HG02943 (cell line): ENCODE measurements around the gene MTRR.

Experiments
- ATAC-seq: cut with Tn5 transposase; IDR thresholded peaks from one replicate; pipeline ENCODE4 v1.9.1; 2021; ENCODE audit warnings: mild to moderate bottlenecking, low read depth, moderate library complexity; ENCODE audit not compliant: unreplicated experiment

MTRR gene

GRCh38 chr5:7868773-7869473 lies at the start of gene MTRR, which contains the start of gene FASTKD3:
MTRR (plus strand) TSS chr5:7869148; CDS start chr5:7870795, 1,647 bp downstream.
FASTKD3 (minus strand) TSS chr5:7869031; CDS start chr5:7868083, 948 bp downstream.
- peak; percentile 98 for ATAC-seq

DNA sequence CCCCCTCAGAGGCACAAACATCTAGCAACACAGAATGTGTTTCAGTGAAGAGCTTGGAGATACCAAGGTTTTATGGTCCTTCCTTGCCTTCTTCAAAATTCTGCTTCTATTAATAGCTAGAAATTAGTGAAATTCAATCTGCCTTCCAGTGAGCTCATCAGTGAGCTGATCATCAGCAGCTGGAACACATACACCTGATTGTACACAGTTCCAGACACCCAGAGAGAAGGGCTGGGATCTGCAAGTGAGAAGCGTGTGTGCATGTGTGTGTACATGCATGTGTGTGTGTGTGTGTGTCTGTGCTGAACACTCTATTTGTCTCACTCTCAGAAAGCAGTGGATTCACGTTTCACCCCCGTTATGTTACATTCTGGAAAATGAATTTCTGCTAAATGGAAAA lies 46.5 kb upstream of the MTRR start:
- no peak for ATAC-seq

DNA sequence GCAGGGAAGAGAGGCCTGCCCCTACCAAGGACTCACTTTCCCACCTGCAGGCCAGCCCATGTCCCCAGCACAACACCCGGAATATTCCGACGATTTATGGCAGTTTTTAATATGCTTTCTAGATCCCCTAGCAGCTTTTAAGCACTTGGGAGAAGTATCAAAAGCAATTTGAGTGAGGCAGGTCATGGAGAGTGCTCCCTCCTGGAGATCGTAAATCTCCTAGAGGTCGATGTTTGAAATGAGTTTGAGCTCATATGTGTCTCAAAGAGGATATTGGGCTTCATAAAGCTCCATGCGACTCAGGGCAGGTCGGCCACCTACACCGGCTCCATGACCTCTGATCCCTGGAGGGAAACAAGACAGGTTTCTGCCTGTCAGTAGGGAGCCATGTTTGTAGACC lies 45.4 kb upstream of the MTRR start:
- ATAC-seq = no peak

DNA sequence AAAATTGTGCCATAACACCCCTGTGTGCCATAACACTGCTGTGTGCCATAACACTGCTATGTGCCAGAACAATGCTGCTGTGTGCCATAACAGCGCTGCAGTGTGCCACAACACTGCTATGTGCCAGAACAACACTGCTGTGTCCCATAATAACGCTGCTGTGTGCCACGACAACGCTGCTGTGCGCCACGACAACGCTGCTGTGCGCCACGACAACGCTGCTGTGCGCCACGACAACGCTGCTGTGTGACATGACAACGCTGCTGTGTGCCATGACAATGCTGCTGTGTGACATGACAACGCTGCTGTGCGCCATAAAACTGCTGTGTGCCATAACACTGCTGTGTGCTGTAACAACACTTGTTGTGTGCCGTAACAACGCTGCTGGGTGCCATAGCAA lies 44.0 kb upstream of the MTRR start:
- no peak for ATAC-seq

DNA sequence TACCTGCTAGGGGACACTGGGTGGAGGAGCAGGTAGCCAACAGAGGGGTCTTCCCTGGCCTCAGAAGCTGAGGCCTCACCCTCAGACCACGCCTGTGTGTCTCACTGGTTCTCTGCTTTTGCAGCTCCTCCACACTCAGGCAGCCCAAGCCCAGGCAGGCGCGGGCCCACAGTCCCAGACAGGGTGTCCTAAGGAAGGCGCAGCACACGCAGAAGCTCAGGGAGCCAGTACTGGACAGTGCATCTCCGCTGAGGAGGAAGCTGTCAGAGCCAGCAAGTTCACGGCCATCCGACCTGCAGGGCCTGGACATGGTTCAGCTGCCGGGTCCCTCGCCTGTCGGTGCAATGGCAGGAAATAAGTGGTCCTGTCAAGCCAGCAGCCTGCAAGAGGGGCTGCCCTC lies 43.3 kb upstream of the MTRR start:
- no peak for ATAC-seq

DNA sequence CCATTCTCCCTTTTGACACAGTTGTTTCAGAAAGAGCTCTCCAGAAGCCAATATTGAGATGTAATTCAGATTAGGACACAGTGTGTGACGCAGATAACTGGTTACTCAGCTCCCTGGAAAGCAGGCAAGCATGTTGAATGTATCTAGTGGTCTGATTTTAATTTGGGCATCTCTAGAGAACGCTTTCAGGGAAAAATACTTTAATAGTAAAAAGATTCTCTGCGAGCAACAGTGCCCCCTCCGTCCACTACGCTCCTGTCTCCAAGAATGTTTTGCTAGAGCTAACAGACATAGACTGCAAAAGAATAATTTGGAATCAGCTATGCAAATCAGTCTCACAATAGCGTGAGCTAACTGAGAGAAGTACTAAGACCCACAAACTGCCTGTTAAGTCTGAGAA lies 41.3 kb upstream of the MTRR start:
- ATAC-seq = no peak

DNA sequence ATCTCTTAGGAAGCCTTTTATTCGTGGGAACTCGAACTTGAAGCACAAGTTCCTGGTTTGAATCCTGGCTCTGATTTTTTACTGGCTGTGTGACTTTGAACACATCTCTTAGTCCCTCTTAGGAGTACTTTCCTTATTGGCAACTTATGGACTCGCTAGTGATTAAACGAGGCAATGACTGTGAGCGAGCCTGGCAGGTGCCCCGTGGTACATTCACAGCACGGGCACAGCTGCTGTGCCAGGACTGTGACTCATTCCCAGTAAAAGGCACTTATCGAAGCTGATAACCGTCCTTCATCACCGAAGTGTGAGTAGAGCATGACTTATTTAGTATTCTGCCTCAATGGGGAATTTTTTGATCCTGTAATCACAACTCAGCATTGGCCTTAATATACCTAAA lies 40.7 kb upstream of the MTRR start:
- ATAC-seq = no peak

GRCh38 chr5:7834982-7835381 lies 34.0 kb upstream of the MTRR start:
- ATAC-seq = no peak

- ATAC-seq = no peak
Observed at GRCh38 chr5:7837403-7837802, 31.5 kb upstream of the MTRR start.

- ATAC-seq = no peak
Observed at GRCh38 chr5:7842531-7842930, 26.4 kb upstream of the MTRR start.

- ATAC-seq = no peak
Observed at GRCh38 chr5:7844901-7845300, 24.0 kb upstream of the MTRR start.

DNA sequence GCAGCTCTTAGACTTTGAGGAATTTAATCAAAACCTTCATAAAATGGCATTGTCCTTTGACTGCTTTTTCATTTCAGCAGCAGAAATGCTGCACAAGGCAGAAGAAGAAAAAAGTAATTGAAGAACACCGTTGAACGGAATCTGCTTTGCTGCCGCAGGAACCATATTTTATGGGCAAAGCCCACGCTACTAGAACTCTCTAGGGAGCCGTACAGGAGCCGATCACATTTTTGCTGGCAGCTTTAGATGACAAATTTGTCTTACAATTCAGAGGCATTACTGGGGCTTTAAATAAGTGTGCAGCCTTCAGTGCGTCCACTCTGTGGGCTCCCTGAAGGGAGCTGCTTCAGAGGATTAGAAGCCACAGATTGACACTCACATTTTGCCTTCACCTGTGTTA lies 23.4 kb upstream of the MTRR start:
- ATAC-seq = no peak

DNA sequence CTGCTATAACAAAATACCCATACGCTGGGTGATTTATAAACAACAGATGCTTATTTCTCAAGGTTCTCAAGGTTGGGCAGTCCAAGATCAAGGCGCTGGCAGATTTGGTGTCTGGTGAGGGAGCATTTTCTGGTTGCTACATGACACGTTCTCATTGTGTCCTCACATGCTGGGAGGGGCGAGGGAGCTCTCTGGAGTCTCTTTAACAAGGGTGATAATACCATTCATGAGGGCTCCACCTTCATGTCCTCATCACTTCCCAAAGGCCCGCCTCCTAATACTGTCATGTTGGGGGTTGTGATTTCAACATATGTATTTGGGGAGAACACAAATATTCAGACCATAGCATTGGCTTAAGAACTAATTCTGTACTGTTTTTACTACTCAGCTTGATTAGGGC lies 22.6 kb upstream of the MTRR start:
- no peak for ATAC-seq

GRCh38 chr5:7848296-7848695 lies 20.7 kb upstream of the MTRR start:
- no peak for ATAC-seq

- ATAC-seq = no peak
Observed at GRCh38 chr5:7849681-7850394, 19.1 kb upstream of the MTRR start.

DNA sequence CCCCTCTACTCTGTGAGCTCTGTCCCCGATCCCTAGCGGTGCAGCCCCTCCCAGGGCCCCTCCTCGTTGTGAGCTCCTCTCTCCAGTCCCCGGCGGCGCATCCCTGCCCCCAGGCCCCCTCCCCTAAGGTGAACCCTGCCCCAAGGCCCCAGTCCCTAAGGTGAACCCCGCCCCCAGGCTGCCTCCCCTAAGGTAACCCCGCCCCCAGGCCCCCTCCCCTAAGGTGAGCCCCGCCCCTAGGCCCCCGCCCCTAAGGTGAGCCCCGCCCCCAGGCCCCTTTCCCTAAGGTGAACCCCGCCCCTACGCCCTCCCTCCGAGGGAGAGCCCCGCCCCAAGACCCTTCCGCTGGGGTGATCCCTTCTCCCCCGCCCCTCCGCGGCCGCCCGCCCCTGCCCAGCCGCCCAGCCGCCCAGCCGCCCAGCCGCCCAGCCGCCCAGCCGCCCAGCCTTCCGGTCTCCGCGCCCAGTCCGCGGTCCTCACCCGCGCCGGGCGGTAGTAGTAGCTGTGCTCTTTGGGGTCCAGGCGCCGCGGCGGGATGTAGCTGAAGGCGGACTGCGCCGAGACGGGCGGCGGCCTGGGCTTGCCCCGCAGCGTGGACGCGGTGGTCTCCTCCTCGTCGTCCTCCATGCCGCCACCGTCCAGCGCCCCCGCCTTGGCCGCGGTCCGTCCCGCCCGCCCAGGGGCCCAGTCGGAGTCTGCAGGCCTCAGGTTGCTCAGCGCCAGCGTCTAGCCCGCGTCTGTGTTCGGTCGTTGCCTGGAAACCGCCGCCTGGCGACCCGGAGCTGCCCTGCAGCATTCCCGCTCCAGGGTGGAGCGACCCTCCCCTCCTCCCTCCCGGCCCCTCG lies 18.3 kb upstream of the MTRR start, which contains the start of gene CFAP90:
Gene CFAP90 (minus strand): TSS at position 739 of the 845 bp plus-strand sequence. CDS start 112 bp downstream, at position 627.
- ATAC-seq = no peak

DNA sequence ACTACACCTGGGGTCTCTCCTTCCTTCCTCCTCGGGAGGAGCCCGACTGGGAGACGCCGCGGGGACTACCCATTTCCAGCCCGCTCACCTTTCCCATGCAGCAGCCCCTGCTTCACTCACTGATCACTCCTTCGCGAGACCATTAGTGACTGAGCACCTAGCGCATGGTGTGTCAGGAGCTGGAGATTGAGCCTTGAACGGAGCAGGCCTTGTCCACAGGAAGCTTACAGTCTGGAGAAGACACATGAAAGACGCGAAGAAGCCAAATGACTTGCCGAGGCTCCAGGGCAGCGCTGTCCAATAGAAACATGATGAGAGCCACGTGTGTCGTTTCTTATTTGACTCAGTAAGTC lies 17.7 kb upstream of the MTRR start:
- no peak for ATAC-seq

GRCh38 chr5:7851617-7852289 lies 17.2 kb upstream of the MTRR start:
- no peak for ATAC-seq

- ATAC-seq = no peak
Observed at GRCh38 chr5:7852542-7852941, 16.4 kb upstream of the MTRR start.

GRCh38 chr5:7852988-7853387 lies 16.0 kb upstream of the MTRR start:
- ATAC-seq = no peak

DNA sequence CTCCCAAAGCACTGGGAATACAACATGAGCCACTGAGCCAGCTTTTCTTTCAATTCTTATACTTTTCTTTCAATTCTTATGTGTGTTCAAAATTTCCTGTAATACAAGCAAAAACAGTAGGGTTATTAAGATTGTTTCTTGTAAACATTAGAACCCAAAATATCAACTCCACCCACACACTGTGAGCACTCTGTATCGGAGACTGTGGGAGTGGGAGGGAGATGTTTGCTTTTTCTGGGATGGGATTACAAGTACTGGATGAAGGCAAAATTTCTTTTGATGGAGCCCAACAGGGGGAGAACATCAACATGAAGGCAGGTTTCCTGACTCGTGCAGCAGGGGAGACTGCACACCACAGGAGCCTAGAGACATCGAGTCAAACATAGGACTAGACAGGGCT lies 13.3 kb upstream of the MTRR start:
- ATAC-seq = no peak
